K562 (cell line): ENCODE measurements around the gene PRSS27. TPM values are rescaled to one million over a fixed set of nuclear protein-coding genes. Genes with fewer than 3 reads are reported as not detected.

Source experiments
- ATAC-seq: fragments of 200-7000 bp; cut with Tn5 transposase; 3 replicates; pipeline ENCODE4 v1.9.1; 2020; ENCODE audit warnings: moderate library complexity
- BruUV-seq: library from RNA; stranded (reverse); fragments of 400-500 nt; replicated peaks from 2 replicates; lab custom pipeline; 2021; lab: Mats Ljungman, UMichigan
- CTCF ChIA-PET: fragments of 300-600 bp; formaldehyde crosslinking; extraction: SDS; loops from one replicate; lab custom pipeline; 2021; ENCODE audit warnings: low intra/inter-chr PET ratio; lab: Yijun Ruan, JAX
- POLR2A ChIA-PET: fragments of 300-600, 350-650 bp; sonication (Branson Sonifier 250); formaldehyde crosslinking; extraction: SDS; loops from one replicate; lab custom pipeline; 2021; ENCODE audit warnings: antibody characterized with exemption, inconsistent platforms; lab: Yijun Ruan, JAX
- DNase-seq, 4 experiments: peaks; one replicate each; pipeline versions ENCODE4 v3.0.0 to v3.0.0-alpha.2; 2011 to 2018; ENCODE audit warnings: low spot score in 3 of 4, mixed read lengths in 3 of 4; ENCODE audit errors: extremely low read depth in 1 of 4
- FAIRE-seq: peaks from 2 replicates; lab custom pipeline; 2011; peaks lifted over from hg19 to GRCh38; lab: Jason Lieb, UNC
- H2AFZ ChIP-seq: 2 replicates; pipeline ENCODE4 v1.6.0; 2011; ENCODE audit warnings: low read depth, low read length, control low read depth, inconsistent platforms
- H3K27ac ChIP-seq: fragments of 200-600 bp; 3 replicates; pipeline ENCODE4 v1.8.0; 2011; ENCODE audit warnings: low read depth, mild to moderate bottlenecking, control low read depth, inconsistent platforms, low read length, moderate library complexity, mixed read lengths; ENCODE audit errors: extremely low read depth
- H3K27me3 ChIP-seq, 2 experiments: fragments of 300-600 bp in 1 of 2; 2 replicates in 1 of 2; 3 replicates in 1 of 2; pipeline versions ENCODE4 v1.6.0 to v1.8.0; 2011; ENCODE audit warnings: inconsistent platforms in 2 of 2, low read length in 2 of 2, mild to moderate bottlenecking in 1 of 2, mixed read lengths in 1 of 2, moderate library complexity in 1 of 2; ENCODE audit not compliant: control insufficient read depth in 2 of 2, insufficient read depth in 2 of 2
- H3K36me3 ChIP-seq: fragments of 300-600 bp; 3 replicates; pipeline ENCODE4 v1.8.0; 2011; ENCODE audit warnings: mild to moderate bottlenecking, low read length, inconsistent platforms; ENCODE audit not compliant: control insufficient read depth, insufficient read depth
- H3K4me1 ChIP-seq, 2 experiments: fragments of 200-600 bp in 1 of 2; replicated peaks in 1 of 2; 2 replicates in 1 of 2; 3 replicates in 1 of 2; pipeline versions ENCODE4 v1.5.1 to v1.8.0; 2011; ENCODE audit warnings: inconsistent platforms in 2 of 2, low read length in 2 of 2, mild to moderate bottlenecking in 1 of 2, mixed read lengths in 1 of 2, moderate library complexity in 1 of 2; ENCODE audit not compliant: control insufficient read depth in 2 of 2, insufficient read depth in 2 of 2
- H3K4me2 ChIP-seq: 2 replicates; pipeline ENCODE4 v1.6.1; 2011; ENCODE audit warnings: low read length, control low read depth, inconsistent platforms, mixed read lengths; ENCODE audit not compliant: insufficient read depth
- H3K4me3 ChIP-seq: fragments of 200-600 bp; sonication (generic), shearing (Covaris generic); 2 replicates; pipeline ENCODE4 v1.5.1; 2016; ENCODE audit warnings: control low read depth, inconsistent platforms
- H3K79me2 ChIP-seq: fragments of 200-600 bp; 3 replicates; pipeline ENCODE4 v1.8.0; 2011; ENCODE audit warnings: low read length, inconsistent platforms; ENCODE audit not compliant: control insufficient read depth, insufficient read depth
- H3K9ac ChIP-seq, 2 experiments: 2 replicates each; pipeline versions ENCODE4 v1.6.0 to v1.6.1; 2011; ENCODE audit warnings: low read depth in 2 of 2, low read length in 2 of 2, control low read depth in 1 of 2, inconsistent platforms in 1 of 2, mild to moderate bottlenecking in 1 of 2, mixed read lengths in 1 of 2; ENCODE audit not compliant: insufficient read depth in 1 of 2
- H3K9me1 ChIP-seq: one replicate; pipeline ENCODE4 v1.6.0; 2011; ENCODE audit warnings: inconsistent platforms, mild to moderate bottlenecking, low read length, moderate library complexity; ENCODE audit not compliant: control insufficient read depth, insufficient read depth
- H3K9me3 ChIP-seq: replicated peaks from 2 replicates; pipeline ENCODE4 v1.5.1; 2011; ENCODE audit warnings: low read depth, low read length, inconsistent platforms; ENCODE audit not compliant: control insufficient read depth, insufficient read depth
- H4K20me1 ChIP-seq: replicated peaks from 2 replicates; pipeline ENCODE4 v1.6.1; 2011; ENCODE audit warnings: low read length, inconsistent platforms, mixed read lengths; ENCODE audit not compliant: control insufficient read depth, insufficient read depth
- CC2D1A ChIP-seq: fragments of 450-650 bp; IDR thresholded peaks from 2 replicates; pipeline ENCODE4 v1.6.1; 2017; ENCODE audit warnings: mild to moderate bottlenecking
- HDGF ChIP-seq: fragments of 450-650 bp; IDR thresholded peaks from 2 replicates; pipeline ENCODE4 v1.6.1; 2016
- RUNX1 ChIP-seq: sonication (generic); IDR thresholded peaks from 2 replicates; pipeline ENCODE4 v1.6.1; 2016; ENCODE audit warnings: antibody characterized with exemption, low read depth
- ZNF318 ChIP-seq, 2 experiments: fragments of 450-650 bp; IDR thresholded peaks; 2 replicates each; pipeline ENCODE4 v1.6.1; 2016; ENCODE audit warnings: mild to moderate bottlenecking in 2 of 2, borderline replicate concordance in 1 of 2, low read depth in 1 of 2, moderate library complexity in 1 of 2
- WGBS: fragments of 100-300 bp; shearing (Covaris generic); methylation state at CpG from one replicate; pipeline ENCODE4 v1.1.6; 2016; ENCODE audit warnings: low coverage, mixed read lengths; ENCODE audit not compliant: insufficient coverage; ENCODE audit errors: missing lambda C conversion rate; 5-methylcytosine and 5-hydroxymethylcytosine counted together
- in situ Hi-C: fragments of 300-500 bp; cut with MboI; formaldehyde crosslinking; loops from 4 replicates; pipeline ENCODE4 v1.15.0; 2018; ENCODE audit warnings: inconsistent platforms, mixed read lengths
- intact Hi-C: fragments of 100-400 bp; cut with micrococcal nuclease; formaldehyde crosslinking; loops from 2 replicates; pipeline ENCODE4 v1.14.2; 2022
- polyA plus RNA-seq, 8 experiments: library from polyadenylated mRNA; depleted of rRNA in 4 of 8; stranded (reverse) in 5 of 8; unstranded in 3 of 8; fragments of >200 nt; fragmentation: Nextera tagmentation in 2 of 8; fragmentation: Illumina TruSeq in 1 of 8; extraction: Ambion mirVana in 2 of 8; extraction: Trizol in 1 of 8; gene quantifications; 2 replicates each; pipeline versions ENCODE4 v1.2.1 to v1.2.3, GENCODE V29; 2011 to 2014; ENCODE audit warnings: inconsistent platforms in 1 of 8, missing spikeins in 1 of 8
- total RNA-seq, 7 experiments: library from RNA; depleted of rRNA in 6 of 7; stranded (reverse); fragments of >200 nt in 6 of 7; fragmentation: Illumina TruSeq in 2 of 7; extraction: Trizol in 2 of 7; gene quantifications; 2 replicates each; pipeline versions ENCODE4 v1.2.1 to v1.2.3, GENCODE V29; 2011 to 2021; ENCODE audit warnings: low replicate concordance in 1 of 7

Gene PRSS27
- total and polyA plus RNA-seq, 9 of the 15 experiments (the other 6 are each of a cell fraction or from before 2014, with no cell fraction given): 0.09 to 0.20 (median 0.17) TPM; not detected in 5

DNA sequence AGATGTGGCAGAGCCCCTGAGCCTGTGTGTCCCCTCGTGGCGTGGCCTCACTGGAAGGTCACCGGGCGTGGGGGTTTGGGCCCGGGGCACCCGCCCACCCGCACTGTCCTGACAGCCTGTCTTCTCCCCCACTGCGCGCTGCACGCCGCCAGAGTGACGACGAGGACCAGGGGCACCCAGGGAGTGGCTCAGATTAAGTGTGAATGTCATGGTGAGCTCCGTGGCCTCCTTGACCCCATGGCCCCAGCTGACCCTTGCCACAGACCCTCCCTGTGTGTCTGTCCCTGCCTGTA lies 15.1 kb downstream of the PRSS27 start:
- Histone ChIP-seq H3K79me2 (no peaks in the 10 kb centered on the region), H3K27ac (no peak overlapping the region), H3K4me1 (peaks cover 0 to 35% of the 10 kb centered on the region in 2 experiments; a peak in 2 of 5 replicates)
- CTCF ChIA-PET: interaction anchor here (0.6 kb wide), 1 partner anchor 17 kb away, joined by 4 read pairs; no protein-coding TSS in a partner anchor
- FAIRE-seq: no peak
- no peak for TF ChIP-seq RUNX1
- TF ChIP-seq, all 486 proteins: peak for 0
- no peaks in the 10 kb centered on the region for H3K27me3 ChIP-seq
- peaks cover 2% of the 10 kb centered on the region for H3K9me1 ChIP-seq
- peak overlapping the region in 1 of 2 experiments; percentile 58; a peak in 1 of 4 replicates for H3K9ac ChIP-seq
- no peaks in the 10 kb centered on the region for H3K9me3 ChIP-seq
- peaks cover 69% of the 10 kb centered on the region; the same call in 1 of the 3 replicates for H3K36me3 ChIP-seq
- intact Hi-C loops (no loop called here), in situ Hi-C loops (no loop called here)
- no TSS peak for BruUV-seq
- DNase-seq: no peak
- no peak for ATAC-seq
- 93% methylated on average over 11 of the region's 14 CpGs for WGBS
- no peak overlapping the region for H3K4me2 ChIP-seq
- no peak overlapping the region for H3K4me3 ChIP-seq
- POLR2A ChIA-PET: interaction anchor here (1.8 kb wide), 1 partner anchor 13 kb away, joined by 5 read pairs; no protein-coding TSS in a partner anchor
- no peak overlapping the region for H2AFZ ChIP-seq
- H4K20me1 ChIP-seq: no peaks in the 10 kb centered on the region; the same call in 1 of the 2 replicates

- Histone ChIP-seq H3K36me3 (peaks cover 74% of the 10 kb centered on the region; the same call in 1 of the 3 replicates), H3K4me1 (peaks cover 0 to 34% of the 10 kb centered on the region in 2 experiments; a peak in 2 of 5 replicates), H3K4me3 (no peak overlapping the region), H3K27ac (no peak overlapping the region), H3K4me2 (no peak overlapping the region), H3K9me3 (no peaks in the 10 kb centered on the region), H2AFZ (no peak overlapping the region), H3K9ac (no peak overlapping the region; a peak in 1 of 4 replicates), H3K9me1 (peaks cover 2% of the 10 kb centered on the region), H3K27me3 (no peaks in the 10 kb centered on the region), H4K20me1 (no peaks in the 10 kb centered on the region; the same call in 1 of the 2 replicates), H3K79me2 (no peaks in the 10 kb centered on the region)
- FAIRE-seq (no peak), DNase-seq (no peak), ATAC-seq (no peak)
- no TSS peak for BruUV-seq
- intact Hi-C loops (no loop called here), in situ Hi-C loops (no loop called here)
- ChIA-PET CTCF (no interaction called here), POLR2A (interaction anchor here (1.0 to 1.8 kb wide), 4 partner anchors 8 to 17 kb away, joined by 3 to 5 read pairs (median 4); no protein-coding TSS in a partner anchor)
- WGBS: 92% methylated on average over 29 of the region's 33 CpGs
- no peak for TF ChIP-seq CC2D1A
- no peak for TF ChIP-seq HDGF
- TF ChIP-seq ZNF318 (IDR thresholded peaks at IDR 0.05; ENCODE audit: borderline replicate concordance in 1 of 2, low read depth in 1 of 2): no peak
These were observed 15.7 kb downstream of the PRSS27 start for GRCh38 chr16:2704166-2704982.
